Gastrocnemius medialis (tissue), 4 donors: ENCODE data around the gene GARIN5B.

Experiments used
- POLR2A ChIP-seq, 2 donors: fragments of 450-650 bp; IDR thresholded peaks; one replicate each; pipeline ENCODE4 v1.6.1; 2017; ENCODE audit warnings: antibody characterized with exemption in 2 of 2, mild to moderate bottlenecking in 2 of 2, moderate library complexity in 2 of 2
- TF ChIP-seq, protein P1 (sequence below), 5 experiments: fragments of 450-650 bp in 3 of 5; fragments of 200-600 bp in 2 of 5; sonication (generic) in 2 of 5; IDR thresholded peaks in 4 of 5; conservative IDR thresholded peaks in 1 of 5; 1 replicate in 4 of 5; 2 replicates in 1 of 5; pipeline ENCODE4 v1.5.1; 2016 to 2019; ENCODE audit warnings: antibody characterized with exemption in 5 of 5, mild to moderate bottlenecking in 3 of 5, moderate library complexity in 3 of 5

DNA sequence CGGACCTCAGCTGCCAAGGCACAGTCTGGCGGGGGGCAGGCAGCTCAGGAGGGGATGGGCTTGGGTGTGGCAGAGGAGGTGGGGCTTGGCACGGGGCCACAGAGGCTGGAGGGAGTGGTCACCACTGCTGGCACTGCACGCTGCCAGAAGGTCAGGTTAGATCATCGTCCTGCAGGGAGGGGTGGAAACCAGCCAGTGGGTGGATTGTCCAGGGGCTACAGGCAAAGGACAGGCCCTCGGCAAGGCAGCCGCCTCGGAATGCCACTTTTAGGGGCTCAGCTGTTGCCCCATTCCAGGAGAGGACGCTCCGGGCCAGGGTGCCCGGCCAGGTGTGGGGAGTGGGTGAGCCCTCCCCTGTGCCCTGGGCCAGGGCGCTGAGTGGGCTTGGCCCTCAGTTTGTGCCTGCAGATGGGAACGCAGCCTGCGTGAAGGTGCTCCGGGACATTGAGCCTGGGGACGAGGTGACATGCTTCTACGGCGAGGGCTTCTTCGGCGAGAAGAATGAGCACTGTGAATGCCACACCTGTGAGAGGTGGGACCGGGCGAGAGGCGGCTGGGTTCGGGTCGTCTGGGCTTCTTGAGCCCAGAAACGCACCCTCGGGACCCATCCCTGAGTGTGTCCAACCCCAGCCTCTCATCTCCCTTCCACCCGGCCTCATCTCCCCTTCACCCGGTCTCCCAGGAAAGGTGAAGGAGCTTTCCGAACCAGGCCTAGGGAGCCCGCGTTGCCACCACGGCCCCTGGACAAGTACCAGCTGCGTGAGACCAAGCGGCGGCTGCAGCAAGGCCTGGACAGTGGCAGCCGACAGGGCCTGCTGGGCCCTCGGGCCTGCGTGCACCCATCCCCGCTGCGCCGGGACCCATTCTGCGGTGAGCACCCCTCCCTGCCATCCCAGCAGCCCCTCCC is 17.0 kb downstream of the GARIN5B start:
- TF ChIP-seq, protein P1, sequence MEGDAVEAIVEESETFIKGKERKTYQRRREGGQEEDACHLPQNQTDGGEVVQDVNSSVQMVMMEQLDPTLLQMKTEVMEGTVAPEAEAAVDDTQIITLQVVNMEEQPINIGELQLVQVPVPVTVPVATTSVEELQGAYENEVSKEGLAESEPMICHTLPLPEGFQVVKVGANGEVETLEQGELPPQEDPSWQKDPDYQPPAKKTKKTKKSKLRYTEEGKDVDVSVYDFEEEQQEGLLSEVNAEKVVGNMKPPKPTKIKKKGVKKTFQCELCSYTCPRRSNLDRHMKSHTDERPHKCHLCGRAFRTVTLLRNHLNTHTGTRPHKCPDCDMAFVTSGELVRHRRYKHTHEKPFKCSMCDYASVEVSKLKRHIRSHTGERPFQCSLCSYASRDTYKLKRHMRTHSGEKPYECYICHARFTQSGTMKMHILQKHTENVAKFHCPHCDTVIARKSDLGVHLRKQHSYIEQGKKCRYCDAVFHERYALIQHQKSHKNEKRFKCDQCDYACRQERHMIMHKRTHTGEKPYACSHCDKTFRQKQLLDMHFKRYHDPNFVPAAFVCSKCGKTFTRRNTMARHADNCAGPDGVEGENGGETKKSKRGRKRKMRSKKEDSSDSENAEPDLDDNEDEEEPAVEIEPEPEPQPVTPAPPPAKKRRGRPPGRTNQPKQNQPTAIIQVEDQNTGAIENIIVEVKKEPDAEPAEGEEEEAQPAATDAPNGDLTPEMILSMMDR (IDR thresholded peaks at IDR 0.05 in 4 of 5, conservative IDR thresholded peaks at IDR 0.05 in 1 of 5), result no peak
- TF ChIP-seq POLR2A (IDR thresholded peaks at IDR 0.05), result no peak
